Activated gamma-delta T cell treated with Interleukin-2 at 50 U/mL for 16 hours (primary cell): ENCODE results near the gene IRX1.

ENCODE experiments used
- DNase-seq: peaks from one replicate; pipeline ENCODE4 v3.0.0-alpha.2; 2020

The IRX1 gene

GRCh38 chr5:3595006-3595961 is at the start of gene IRX1:
TSS of gene IRX1 (plus strand) at chr5:3595832. CDS start at chr5:3596106, 274 bp downstream.
- no peak for DNase-seq

- no peak for DNase-seq
These were observed 49.6 kb upstream of the IRX1 start for GRCh38 chr5:3546028-3546427.

GRCh38 chr5:3564116-3564515 is 31.5 kb upstream of the IRX1 start:
- no peak for DNase-seq

- no peak for DNase-seq
These were observed 30.7 kb upstream of the IRX1 start for GRCh38 chr5:3564827-3565518.

- DNase-seq: no peak
These were observed 10.7 kb upstream of the IRX1 start for GRCh38 chr5:3584724-3585531.

GRCh38 chr5:3590161-3590966 is 5.3 kb upstream of the IRX1 start:
- DNase-seq: no peak

GRCh38 chr5:3590967-3591900 is 4.4 kb upstream of the IRX1 start:
- no peak for DNase-seq

GRCh38 chr5:3592298-3592697 is 3.3 kb upstream of the IRX1 start:
- no peak for DNase-seq

- no peak for DNase-seq
These were observed 1.7 kb upstream of the IRX1 start for GRCh38 chr5:3593771-3594509.

- no peak for DNase-seq
These were observed 1.1 kb upstream of the IRX1 start for GRCh38 chr5:3594510-3595005.

GRCh38 chr5:3596261-3596825 is 711 bp downstream of the IRX1 start:
- DNase-seq: no peak

GRCh38 chr5:3596857-3597166 is 1.2 kb downstream of the IRX1 start:
- DNase-seq: no peak

- no peak for DNase-seq
These were observed 1.8 kb downstream of the IRX1 start for GRCh38 chr5:3597167-3598007.

GRCh38 chr5:3598207-3598606 is 2.6 kb downstream of the IRX1 start:
- DNase-seq: no peak

- DNase-seq: no peak
These were observed 3.2 kb downstream of the IRX1 start for GRCh38 chr5:3598769-3599211.

GRCh38 chr5:3599226-3600105 is 3.8 kb downstream of the IRX1 start:
- no peak for DNase-seq

- DNase-seq: no peak
These were observed 4.8 kb downstream of the IRX1 start for GRCh38 chr5:3600106-3601060.
